ENCODE data around the gene UBIAD1.

DNA sequence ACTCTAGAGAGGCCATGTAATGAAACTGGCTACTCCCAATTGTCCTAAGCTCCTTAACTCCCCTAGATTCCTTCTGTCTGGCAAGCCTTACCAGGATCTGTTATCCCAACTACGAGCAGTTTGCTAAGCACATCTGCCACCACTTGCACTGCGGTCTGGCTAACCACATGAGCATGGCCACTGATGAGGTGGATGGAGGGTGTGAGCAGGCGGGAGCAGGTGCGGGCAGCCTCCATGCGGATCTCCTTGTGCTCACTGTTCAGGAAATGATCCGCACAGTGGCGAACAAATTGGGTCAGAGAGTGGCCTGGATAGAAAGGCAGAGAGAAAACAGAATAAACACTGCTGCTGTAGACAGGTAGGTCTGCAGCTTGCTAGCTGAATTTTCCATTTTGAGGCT is 34.7 kb upstream of the UBIAD1 start:
- TF ChIP-seq POLR2A (IDR thresholded peaks at IDR 0.05; ENCODE audit: low read depth, low read length), result no peak
- no peak for TF ChIP-seq RAD21 (IDR thresholded peaks at IDR 0.05; ENCODE audit: low read length)
- TF ChIP-seq, protein P1, sequence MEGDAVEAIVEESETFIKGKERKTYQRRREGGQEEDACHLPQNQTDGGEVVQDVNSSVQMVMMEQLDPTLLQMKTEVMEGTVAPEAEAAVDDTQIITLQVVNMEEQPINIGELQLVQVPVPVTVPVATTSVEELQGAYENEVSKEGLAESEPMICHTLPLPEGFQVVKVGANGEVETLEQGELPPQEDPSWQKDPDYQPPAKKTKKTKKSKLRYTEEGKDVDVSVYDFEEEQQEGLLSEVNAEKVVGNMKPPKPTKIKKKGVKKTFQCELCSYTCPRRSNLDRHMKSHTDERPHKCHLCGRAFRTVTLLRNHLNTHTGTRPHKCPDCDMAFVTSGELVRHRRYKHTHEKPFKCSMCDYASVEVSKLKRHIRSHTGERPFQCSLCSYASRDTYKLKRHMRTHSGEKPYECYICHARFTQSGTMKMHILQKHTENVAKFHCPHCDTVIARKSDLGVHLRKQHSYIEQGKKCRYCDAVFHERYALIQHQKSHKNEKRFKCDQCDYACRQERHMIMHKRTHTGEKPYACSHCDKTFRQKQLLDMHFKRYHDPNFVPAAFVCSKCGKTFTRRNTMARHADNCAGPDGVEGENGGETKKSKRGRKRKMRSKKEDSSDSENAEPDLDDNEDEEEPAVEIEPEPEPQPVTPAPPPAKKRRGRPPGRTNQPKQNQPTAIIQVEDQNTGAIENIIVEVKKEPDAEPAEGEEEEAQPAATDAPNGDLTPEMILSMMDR (conservative IDR thresholded peaks at IDR 0.05; ENCODE audit: low read depth, low read length), result no peak
- no peak for TF ChIP-seq MXI1 (IDR thresholded peaks at IDR 0.05; ENCODE audit: borderline replicate concordance, low read depth, low read length)
- no peak for TF ChIP-seq MAFK (IDR thresholded peaks at IDR 0.05; ENCODE audit: low read depth, low read length)
- TF ChIP-seq BHLHE40 (IDR thresholded peaks at IDR 0.05; ENCODE audit: low read depth, low read length), result no peak
- TF ChIP-seq, protein P2, sequence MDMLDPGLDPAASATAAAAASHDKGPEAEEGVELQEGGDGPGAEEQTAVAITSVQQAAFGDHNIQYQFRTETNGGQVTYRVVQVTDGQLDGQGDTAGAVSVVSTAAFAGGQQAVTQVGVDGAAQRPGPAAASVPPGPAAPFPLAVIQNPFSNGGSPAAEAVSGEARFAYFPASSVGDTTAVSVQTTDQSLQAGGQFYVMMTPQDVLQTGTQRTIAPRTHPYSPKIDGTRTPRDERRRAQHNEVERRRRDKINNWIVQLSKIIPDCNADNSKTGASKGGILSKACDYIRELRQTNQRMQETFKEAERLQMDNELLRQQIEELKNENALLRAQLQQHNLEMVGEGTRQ (IDR thresholded peaks at IDR 0.05; ENCODE audit: low read depth, low read length), result no peak
- no peak for TF ChIP-seq FOS (IDR thresholded peaks at IDR 0.05; ENCODE audit: low read depth, low read length)
- TF ChIP-seq CHD1 (IDR thresholded peaks at IDR 0.05; ENCODE audit: low read depth, low read length), result no peak
- TF ChIP-seq, protein P3, sequence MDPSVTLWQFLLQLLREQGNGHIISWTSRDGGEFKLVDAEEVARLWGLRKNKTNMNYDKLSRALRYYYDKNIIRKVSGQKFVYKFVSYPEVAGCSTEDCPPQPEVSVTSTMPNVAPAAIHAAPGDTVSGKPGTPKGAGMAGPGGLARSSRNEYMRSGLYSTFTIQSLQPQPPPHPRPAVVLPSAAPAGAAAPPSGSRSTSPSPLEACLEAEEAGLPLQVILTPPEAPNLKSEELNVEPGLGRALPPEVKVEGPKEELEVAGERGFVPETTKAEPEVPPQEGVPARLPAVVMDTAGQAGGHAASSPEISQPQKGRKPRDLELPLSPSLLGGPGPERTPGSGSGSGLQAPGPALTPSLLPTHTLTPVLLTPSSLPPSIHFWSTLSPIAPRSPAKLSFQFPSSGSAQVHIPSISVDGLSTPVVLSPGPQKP (IDR thresholded peaks at IDR 0.05; ENCODE audit: borderline replicate concordance, low read depth, low read length), result no peak
- TF ChIP-seq CEBPB (IDR thresholded peaks at IDR 0.05; ENCODE audit: low read depth, low read length), result no peak
- no peak for TF ChIP-seq SMC3 (IDR thresholded peaks at IDR 0.05; ENCODE audit: low read depth, low read length)
- no peak for TF ChIP-seq RCOR1 (IDR thresholded peaks at IDR 0.05; ENCODE audit: insufficient replicate concordance, low read length)
